Activated CD8-positive, alpha-beta memory T cell treated with anti-CD3 and anti-CD28 coated beads, Interleukin-2, amount 50 U/mL, for 1 hour (primary cell): Measurements from ENCODE around the gene RNF38.
"Not testable (repeated sequence)": the region's sequence is repeated elsewhere in the genome, so short reads cannot be mapped to it uniquely, and the experiment has no call there.

Experiments used
- DNase-seq: peaks from one replicate; pipeline ENCODE4 v3.0.0-alpha.2; 2020; ENCODE audit errors: extremely low read depth

Gene RNF38

GRCh38 chr9:36294996-36295395 is 105.1 kb downstream of the RNF38 start:
- DNase-seq, result not testable (repeated sequence)

DNA sequence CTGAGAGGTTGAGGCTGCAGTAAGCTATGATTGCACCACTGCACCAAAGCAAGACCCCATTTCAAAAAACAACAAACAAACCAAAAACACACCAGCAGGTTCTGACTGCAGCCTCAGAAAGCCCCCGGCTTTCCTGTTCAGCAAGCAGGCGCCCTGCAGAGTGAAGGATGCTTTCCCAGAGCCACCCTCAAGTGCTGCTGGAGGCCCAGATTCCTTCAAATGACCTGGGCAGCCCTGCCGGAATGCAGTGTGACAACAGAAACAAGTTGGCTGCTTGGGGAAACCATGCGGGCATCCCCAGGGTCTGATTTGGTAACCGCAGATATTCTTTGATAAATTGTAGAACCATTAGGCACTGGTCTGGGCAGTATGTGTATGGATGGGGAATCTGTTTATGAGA is 106.2 kb downstream of the RNF38 start:
- DNase-seq, result no peak

- no peak for DNase-seq
Measured at GRCh38 chr9:36293171-36293570, 106.9 kb downstream of the RNF38 start.

DNA sequence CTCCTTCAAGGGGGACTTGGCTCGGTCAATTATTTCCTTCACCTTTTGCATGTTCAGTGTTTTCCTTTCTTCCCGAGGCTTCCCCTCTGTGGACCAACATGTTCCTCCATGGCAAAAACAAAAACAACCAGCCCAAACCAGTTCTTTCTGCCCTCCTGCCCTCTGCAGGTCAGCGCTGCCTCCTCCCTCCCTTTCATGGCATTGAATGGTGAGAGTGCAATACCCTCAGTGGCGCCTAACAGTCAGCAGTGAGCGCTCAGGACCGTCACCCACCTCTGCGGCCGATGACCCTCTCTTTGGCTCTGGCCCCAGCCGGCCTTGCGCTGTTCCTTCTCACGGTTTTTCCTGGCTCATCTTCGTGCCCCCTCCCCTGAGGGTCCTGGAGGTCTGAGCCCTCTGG is 107.4 kb downstream of the RNF38 start:
- no peak for DNase-seq

DNA sequence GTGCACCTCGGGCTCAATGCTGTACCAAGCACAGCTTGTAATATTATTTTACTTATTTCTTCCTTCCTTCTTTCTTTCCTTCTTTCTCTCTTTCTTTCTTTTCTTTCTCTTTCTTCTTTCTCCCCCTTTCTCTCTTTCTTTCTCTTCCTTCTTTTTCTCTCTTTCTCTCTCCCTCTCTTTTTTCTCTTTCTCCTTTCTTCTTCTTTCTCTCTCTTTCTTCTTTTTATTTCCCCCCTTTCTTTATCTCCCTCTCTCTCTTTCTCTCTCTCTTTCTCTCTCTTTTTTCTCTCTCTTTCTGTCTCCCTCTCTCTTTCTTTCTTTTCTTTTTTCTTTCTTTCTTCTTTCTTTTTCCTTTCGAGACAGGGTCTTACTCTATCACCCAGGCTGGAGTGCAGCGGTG is 109.1 kb downstream of the RNF38 start:
- no peak for DNase-seq

GRCh38 chr9:36289836-36290435 is 110.1 kb downstream of the RNF38 start:
- no peak for DNase-seq

DNA sequence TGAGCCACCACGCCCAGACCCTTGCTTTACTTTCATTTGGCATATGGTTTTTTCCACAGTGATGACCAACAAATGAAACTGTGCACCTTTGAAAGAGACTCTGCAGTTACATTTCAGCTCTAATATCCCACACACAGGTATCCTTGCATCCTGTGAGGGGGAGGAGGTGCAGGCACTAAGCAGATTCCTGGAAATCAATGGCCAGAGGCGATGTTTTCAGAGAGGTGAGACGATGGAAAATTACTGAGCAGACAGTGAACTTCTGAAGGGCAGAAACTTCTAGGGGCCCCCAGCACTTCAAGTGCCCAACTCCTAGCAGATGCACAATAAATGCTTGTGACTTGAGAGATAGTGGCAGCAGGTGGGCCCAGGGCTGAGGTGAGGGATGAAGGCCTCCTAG is 112.0 kb downstream of the RNF38 start:
- DNase-seq, result no peak
